Chondrocyte (in vitro differentiated cells): ENCODE measurements around the gene PKDCC. TPM values are rescaled to one million over a fixed set of nuclear protein-coding genes. Genes with fewer than 3 reads are reported as not detected.
"Not testable (repeated sequence)": the region's sequence is repeated elsewhere in the genome, so short reads cannot be mapped to it uniquely, and the experiment has no call there.

ENCODE experiments used
- DNase-seq: peaks from one replicate; pipeline ENCODE4 v3.0.0; 2021; ENCODE audit warnings: mixed read lengths, low spot score
- H3K27ac Mint-ChIP-seq: one replicate; pipeline ENCODE4 v1.8.0; 2021; ENCODE audit warnings: mild to moderate bottlenecking, moderate library complexity, mixed read lengths; ENCODE audit not compliant: unreplicated experiment
- H3K27me3 Mint-ChIP-seq: 2 replicates; pipeline ENCODE4 v1.8.0; 2021; ENCODE audit warnings: low read depth, mixed read lengths
- H3K36me3 Mint-ChIP-seq: 2 replicates; pipeline ENCODE4 v1.8.0; 2021; ENCODE audit warnings: low read depth, mixed read lengths
- H3K4me1 Mint-ChIP-seq: 2 replicates; pipeline ENCODE4 v1.8.0; 2021; ENCODE audit warnings: low read depth, mild to moderate bottlenecking, mixed read lengths
- H3K4me3 Mint-ChIP-seq: one replicate; pipeline ENCODE4 v1.8.0; 2021; ENCODE audit warnings: mild to moderate bottlenecking, moderate library complexity, mixed read lengths; ENCODE audit not compliant: unreplicated experiment
- H3K9me3 Mint-ChIP-seq: 2 replicates; pipeline ENCODE4 v1.8.0; 2021; ENCODE audit warnings: low read depth, mixed read lengths
- total RNA-seq: library from RNA; stranded (reverse); gene quantifications from 3 replicates; pipeline ENCODE4 v1.2.1, GENCODE V29; 2021
- TF ChIP-seq, protein P1 (sequence below): fragments of 200-600 bp; sonication (generic); IDR thresholded peaks from 2 replicates; pipeline ENCODE4 v1.5.0; 2021; ENCODE audit warnings: antibody characterized with exemption, mild to moderate bottlenecking, moderate library complexity

PKDCC gene
- total RNA-seq, 1 donor from 2014 or later = 164 TPM

DNA sequence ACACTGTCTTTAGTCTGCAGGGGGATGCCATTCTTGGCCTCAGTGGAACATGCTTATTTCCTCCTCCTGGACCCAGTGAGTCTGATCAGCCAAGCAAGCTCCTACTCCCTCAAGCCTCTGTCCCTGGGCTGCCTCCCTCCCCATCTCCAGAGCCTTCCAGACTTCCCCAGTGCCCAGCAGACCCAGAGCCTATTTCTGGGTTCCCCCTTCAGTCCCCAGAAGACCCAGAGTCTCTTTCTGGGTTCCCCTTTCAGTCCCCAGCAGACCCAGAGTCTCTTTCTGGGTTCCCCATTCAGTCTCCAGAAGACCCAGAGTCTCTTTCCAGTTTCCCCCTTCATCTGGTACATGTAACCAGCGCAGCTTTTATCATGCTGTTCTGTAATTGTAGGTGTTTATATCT, 17.0 kb upstream of the PKDCC start:
- TF ChIP-seq, protein P1, sequence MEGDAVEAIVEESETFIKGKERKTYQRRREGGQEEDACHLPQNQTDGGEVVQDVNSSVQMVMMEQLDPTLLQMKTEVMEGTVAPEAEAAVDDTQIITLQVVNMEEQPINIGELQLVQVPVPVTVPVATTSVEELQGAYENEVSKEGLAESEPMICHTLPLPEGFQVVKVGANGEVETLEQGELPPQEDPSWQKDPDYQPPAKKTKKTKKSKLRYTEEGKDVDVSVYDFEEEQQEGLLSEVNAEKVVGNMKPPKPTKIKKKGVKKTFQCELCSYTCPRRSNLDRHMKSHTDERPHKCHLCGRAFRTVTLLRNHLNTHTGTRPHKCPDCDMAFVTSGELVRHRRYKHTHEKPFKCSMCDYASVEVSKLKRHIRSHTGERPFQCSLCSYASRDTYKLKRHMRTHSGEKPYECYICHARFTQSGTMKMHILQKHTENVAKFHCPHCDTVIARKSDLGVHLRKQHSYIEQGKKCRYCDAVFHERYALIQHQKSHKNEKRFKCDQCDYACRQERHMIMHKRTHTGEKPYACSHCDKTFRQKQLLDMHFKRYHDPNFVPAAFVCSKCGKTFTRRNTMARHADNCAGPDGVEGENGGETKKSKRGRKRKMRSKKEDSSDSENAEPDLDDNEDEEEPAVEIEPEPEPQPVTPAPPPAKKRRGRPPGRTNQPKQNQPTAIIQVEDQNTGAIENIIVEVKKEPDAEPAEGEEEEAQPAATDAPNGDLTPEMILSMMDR = no peak
- Mint-ChIP-seq H3K4me1 (peaks cover 52% of the 10 kb centered on the region), H3K27me3 (no peaks in the 10 kb centered on the region), H3K36me3 (no peaks in the 10 kb centered on the region), H3K9me3 (no peaks in the 10 kb centered on the region), H3K4me3 (no peak overlapping the region), H3K27ac (no peak overlapping the region)
- DNase-seq = no peak

DNA sequence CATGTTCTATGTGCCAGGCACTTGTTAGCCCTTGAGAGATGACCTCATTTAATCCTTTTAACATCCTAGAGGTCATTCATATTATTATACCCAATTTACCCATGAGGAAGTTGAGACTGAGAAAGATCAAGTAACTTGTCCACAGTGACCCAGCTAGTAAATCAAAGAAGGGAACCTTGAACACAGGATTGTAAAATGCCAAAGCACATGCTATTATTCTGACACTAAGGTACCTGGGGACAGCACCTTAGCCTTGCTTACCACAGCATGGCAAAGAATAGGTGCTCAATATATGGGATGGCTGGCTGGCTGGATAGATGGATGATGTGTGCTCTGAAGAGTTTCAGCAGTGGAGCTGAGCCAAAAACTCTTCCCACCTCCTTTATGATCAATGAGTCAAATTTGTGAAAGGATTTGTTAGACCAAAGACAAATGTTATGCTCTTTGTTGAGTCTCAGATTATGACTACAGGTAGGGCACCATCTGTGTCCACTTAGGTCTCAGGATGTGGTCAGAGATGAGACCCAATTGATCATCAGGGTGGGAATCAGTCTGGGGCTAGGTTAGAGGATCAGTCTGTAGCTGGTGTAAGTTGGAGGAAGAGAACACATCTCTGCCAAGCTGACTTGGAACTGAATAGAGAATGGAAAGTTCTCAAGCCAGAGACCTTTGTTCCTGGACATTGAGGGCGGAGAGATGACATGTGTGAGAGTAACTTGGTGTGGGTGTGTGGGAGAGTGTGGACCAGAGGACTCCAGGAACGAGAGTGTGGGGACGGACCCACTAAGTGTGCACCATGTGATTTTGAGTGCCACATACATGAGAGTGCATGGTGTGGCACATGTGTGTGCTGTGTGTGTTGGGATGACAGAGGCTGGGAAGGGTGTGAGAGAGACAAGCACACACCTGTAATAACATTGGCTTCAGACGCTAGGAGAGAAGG, 16.3 kb upstream of the PKDCC start:
- H3K9me3 Mint-ChIP-seq = no peaks in the 10 kb centered on the region
- H3K36me3 Mint-ChIP-seq = no peaks in the 10 kb centered on the region
- DNase-seq = no peak
- H3K27me3 Mint-ChIP-seq = no peaks in the 10 kb centered on the region
- peaks cover 46% of the 10 kb centered on the region for H3K4me1 Mint-ChIP-seq
- TF ChIP-seq, protein P1 = no peak
- no peak overlapping the region for H3K27ac Mint-ChIP-seq
- no peak overlapping the region for H3K4me3 Mint-ChIP-seq

DNA sequence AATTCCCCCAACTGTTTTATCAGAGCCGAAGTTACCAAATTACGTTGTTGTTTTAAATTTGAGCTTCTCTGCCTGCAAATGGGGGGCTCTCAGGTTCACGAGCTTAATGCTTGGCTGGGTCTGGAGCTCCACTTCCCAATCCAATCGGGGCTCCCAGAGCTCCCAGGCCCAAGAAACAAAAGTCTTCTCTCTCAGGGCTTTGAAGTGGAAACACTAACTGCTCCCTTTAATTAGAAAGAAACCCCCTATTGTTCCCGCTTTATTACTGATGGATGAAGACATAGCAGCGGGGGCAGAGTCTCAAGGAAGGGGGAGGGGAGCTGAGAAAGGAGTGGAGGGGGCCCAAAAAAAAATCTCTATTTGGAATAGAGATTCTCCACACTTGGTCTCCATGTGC, 15.6 kb upstream of the PKDCC start:
- no peaks in the 10 kb centered on the region for H3K9me3 Mint-ChIP-seq
- DNase-seq = no peak
- H3K4me1 Mint-ChIP-seq = peaks cover 45% of the 10 kb centered on the region

DNA sequence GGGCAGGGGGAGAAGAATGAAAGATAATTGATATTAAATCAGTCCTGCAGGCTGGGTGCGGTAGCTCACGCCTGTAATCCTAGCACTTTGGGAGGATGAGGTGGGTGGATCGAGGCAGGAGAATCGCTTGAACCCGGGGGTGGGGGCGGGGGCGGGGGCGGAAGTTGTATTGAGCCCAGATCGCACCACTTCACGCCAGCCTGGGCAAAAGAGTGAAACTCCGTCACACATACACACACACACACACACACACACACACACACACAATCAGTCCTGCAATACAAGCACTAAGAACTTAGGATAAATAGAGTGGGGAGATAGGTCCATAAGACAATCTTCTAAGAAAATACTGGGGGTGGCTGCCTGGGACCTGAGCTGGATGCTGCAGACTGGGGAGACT, 15.1 kb upstream of the PKDCC start:
- DNase-seq = no peak
- no peaks in the 10 kb centered on the region for H3K9me3 Mint-ChIP-seq
- H3K4me3 Mint-ChIP-seq = no peak overlapping the region
- H3K27ac Mint-ChIP-seq = no peak overlapping the region
- no peaks in the 10 kb centered on the region for H3K36me3 Mint-ChIP-seq
- TF ChIP-seq, protein P1 = no peak
- H3K4me1 Mint-ChIP-seq = peaks cover 43% of the 10 kb centered on the region
- H3K27me3 Mint-ChIP-seq = no peaks in the 10 kb centered on the region

More for the DNA sequence above, 15.6 kb upstream of the PKDCC start:
- TF ChIP-seq, protein P1 = no peak
- Mint-ChIP-seq H3K27ac (no peak overlapping the region), H3K36me3 (no peaks in the 10 kb centered on the region), H3K27me3 (no peaks in the 10 kb centered on the region), H3K4me3 (no peak overlapping the region)

DNA sequence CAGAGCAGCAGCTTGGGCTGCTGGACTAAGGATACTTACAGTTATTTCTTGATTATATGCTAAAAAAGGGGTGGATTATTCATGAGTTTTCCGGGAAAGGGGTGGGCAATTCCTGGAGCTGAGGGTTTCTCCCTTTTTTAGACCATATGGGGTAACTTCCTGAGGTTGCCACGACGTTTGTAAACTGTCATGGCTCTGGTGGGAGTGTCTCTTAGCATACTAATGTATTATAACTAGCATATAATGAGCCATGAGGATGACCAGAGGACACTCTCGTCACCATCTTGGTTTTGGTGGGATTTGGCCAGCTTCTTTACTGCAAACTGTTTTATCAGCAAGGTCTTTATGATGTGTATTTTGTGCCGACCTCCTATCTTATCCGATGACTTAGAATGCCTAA, 13.7 kb upstream of the PKDCC start:
- not testable (repeated sequence) for H3K27ac Mint-ChIP-seq, H3K27me3 Mint-ChIP-seq, DNase-seq, H3K9me3 Mint-ChIP-seq, H3K4me3 Mint-ChIP-seq, H3K36me3 Mint-ChIP-seq
- H3K4me1 Mint-ChIP-seq = peaks cover 30% of the 10 kb centered on the region

DNA sequence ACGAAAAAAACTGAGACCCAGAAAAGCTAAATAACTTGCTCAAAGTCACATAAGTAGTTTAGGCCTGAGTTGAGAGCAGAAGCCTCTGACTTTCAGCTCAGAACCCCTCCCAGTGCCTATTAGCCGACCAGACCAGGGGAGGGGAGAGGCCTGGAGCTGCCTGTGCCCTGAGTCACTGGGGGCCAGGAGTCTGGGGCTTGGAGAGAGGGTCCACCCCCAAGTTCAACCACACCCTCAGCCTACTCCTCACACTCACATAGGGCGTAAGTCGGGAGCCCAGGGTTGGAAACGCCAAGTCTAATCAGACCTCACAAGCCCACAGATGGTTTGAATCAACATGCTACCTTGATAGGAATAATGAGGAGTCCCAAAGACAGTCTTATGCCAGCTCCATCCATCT, 12.6 kb upstream of the PKDCC start:
- Mint-ChIP-seq H3K9me3 (no peaks in the 10 kb centered on the region), H3K27ac (no peak overlapping the region), H3K4me3 (no peak overlapping the region), H3K4me1 (peaks cover 18% of the 10 kb centered on the region), H3K36me3 (no peaks in the 10 kb centered on the region), H3K27me3 (no peaks in the 10 kb centered on the region)
- no peak for DNase-seq
- TF ChIP-seq, protein P1 = no peak
